Vagina (tissue), 2 donors: Measurements from ENCODE around the gene BAG5.

Experiments used
- CTCF ChIP-seq, 3 experiments: fragments of 450-650 bp in 2 of 3; fragments of 200-600 bp in 1 of 3; sonication (generic) in 1 of 3; IDR thresholded peaks; one replicate each; pipeline ENCODE4 v1.5.1; 2017 to 2019; ENCODE audit warnings: antibody characterized with exemption in 3 of 3, mild to moderate bottlenecking in 2 of 3, moderate library complexity in 2 of 3
- POLR2A ChIP-seq, 2 donors: fragments of 450-650 bp; IDR thresholded peaks; one replicate each; pipeline ENCODE4 v1.6.1; 2017; ENCODE audit warnings: antibody characterized with exemption in 2 of 2, mild to moderate bottlenecking in 2 of 2, moderate library complexity in 2 of 2

- TF ChIP-seq CTCF (IDR thresholded peaks at IDR 0.05) (no peak), POLR2A (IDR thresholded peaks at IDR 0.05) (no peak)
Observed at GRCh38 chr14:103542605-103543088, 19.8 kb downstream of the BAG5 start.
